ENCODE results near the gene CTNNA3.

CTNNA3 gene

GRCh38 chr10:66625709-66626590 lies 1070.0 kb downstream of the CTNNA3 start:
- DNase-seq, result no peak

- no peak for DNase-seq
Observed at GRCh38 chr10:66622050-66622449, 1073.9 kb downstream of the CTNNA3 start.

- DNase-seq, result no peak
Observed at GRCh38 chr10:66604195-66604594, 1091.8 kb downstream of the CTNNA3 start.

- DNase-seq, result no peak
Observed at GRCh38 chr10:66591865-66592264, 1104.1 kb downstream of the CTNNA3 start.

GRCh38 chr10:66587680-66588050 lies 1108.3 kb downstream of the CTNNA3 start:
- DNase-seq, result no peak

GRCh38 chr10:66586897-66587679 lies 1108.9 kb downstream of the CTNNA3 start:
- DNase-seq, result no peak

GRCh38 chr10:66586073-66586472 lies 1109.9 kb downstream of the CTNNA3 start:
- DNase-seq, result no peak

GRCh38 chr10:66575251-66575855 lies 1120.6 kb downstream of the CTNNA3 start:
- DNase-seq, result no peak

- no peak for DNase-seq
Observed at GRCh38 chr10:66572700-66573099, 1123.3 kb downstream of the CTNNA3 start.

- no peak for DNase-seq
Observed at GRCh38 chr10:66565999-66566398, 1130.0 kb downstream of the CTNNA3 start.

GRCh38 chr10:66564287-66564686 lies 1131.7 kb downstream of the CTNNA3 start:
- no peak for DNase-seq

- DNase-seq, result no peak
Observed at GRCh38 chr10:66555061-66555460, 1140.9 kb downstream of the CTNNA3 start.

GRCh38 chr10:66552331-66552730 lies 1143.7 kb downstream of the CTNNA3 start:
- no peak for DNase-seq

- no peak for DNase-seq
Observed at GRCh38 chr10:66550351-66550750, 1145.6 kb downstream of the CTNNA3 start.

- no peak for DNase-seq
Observed at GRCh38 chr10:66538908-66539307, 1157.1 kb downstream of the CTNNA3 start.

GRCh38 chr10:66538371-66538770 lies 1157.6 kb downstream of the CTNNA3 start:
- DNase-seq, result no peak

GRCh38 chr10:66537186-66537585 lies 1158.8 kb downstream of the CTNNA3 start:
- DNase-seq, result no peak

GRCh38 chr10:66535439-66535838 lies 1160.6 kb downstream of the CTNNA3 start:
- no peak for DNase-seq

- DNase-seq, result no peak
Observed at GRCh38 chr10:66534866-66535265, 1161.1 kb downstream of the CTNNA3 start.

- DNase-seq, result no peak
Observed at GRCh38 chr10:66521506-66521905, 1174.5 kb downstream of the CTNNA3 start.

GRCh38 chr10:66519616-66520015 lies 1176.4 kb downstream of the CTNNA3 start:
- no peak for DNase-seq

- no peak for DNase-seq
Observed at GRCh38 chr10:66514666-66515065, 1181.3 kb downstream of the CTNNA3 start.

GRCh38 chr10:66513504-66513903 lies 1182.5 kb downstream of the CTNNA3 start:
- no peak for DNase-seq

All from CD4-positive, alpha-beta T cell treated with Interleukin-10 for 1 hour (primary cell).